ENCODE measurements around the gene SWI5.

Gene SWI5

GRCh38 chr9:128286440-128286839, 10.4 kb downstream of the SWI5 start:
- ChIA-PET POLR2A (ENCODE audit: low non-redundant PET) (interaction anchor here (0.5 to 1.2 kb wide), 2 partner anchors 8 to 11 kb away, joined by 4 read pairs; partner anchors contain the start of genes GOLGA2 and SWI5), CTCF (interaction anchor here (0.6 to 1.4 kb wide), 3 partner anchors 9 to 324 kb away, joined by 3 read pairs; no protein-coding TSS in a partner anchor)
- peak overlapping the region; percentile 12; the same call in 1 of the 2 replicates for H3K27ac ChIP-seq
- DNase-seq (ENCODE audit: low spot score): no peak
- TF ChIP-seq, protein P1, sequence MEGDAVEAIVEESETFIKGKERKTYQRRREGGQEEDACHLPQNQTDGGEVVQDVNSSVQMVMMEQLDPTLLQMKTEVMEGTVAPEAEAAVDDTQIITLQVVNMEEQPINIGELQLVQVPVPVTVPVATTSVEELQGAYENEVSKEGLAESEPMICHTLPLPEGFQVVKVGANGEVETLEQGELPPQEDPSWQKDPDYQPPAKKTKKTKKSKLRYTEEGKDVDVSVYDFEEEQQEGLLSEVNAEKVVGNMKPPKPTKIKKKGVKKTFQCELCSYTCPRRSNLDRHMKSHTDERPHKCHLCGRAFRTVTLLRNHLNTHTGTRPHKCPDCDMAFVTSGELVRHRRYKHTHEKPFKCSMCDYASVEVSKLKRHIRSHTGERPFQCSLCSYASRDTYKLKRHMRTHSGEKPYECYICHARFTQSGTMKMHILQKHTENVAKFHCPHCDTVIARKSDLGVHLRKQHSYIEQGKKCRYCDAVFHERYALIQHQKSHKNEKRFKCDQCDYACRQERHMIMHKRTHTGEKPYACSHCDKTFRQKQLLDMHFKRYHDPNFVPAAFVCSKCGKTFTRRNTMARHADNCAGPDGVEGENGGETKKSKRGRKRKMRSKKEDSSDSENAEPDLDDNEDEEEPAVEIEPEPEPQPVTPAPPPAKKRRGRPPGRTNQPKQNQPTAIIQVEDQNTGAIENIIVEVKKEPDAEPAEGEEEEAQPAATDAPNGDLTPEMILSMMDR (conservative IDR thresholded peaks at IDR 0.05; ENCODE audit: low read depth): no peak

- ChIA-PET POLR2A (ENCODE audit: low non-redundant PET) (interaction anchor here (0.5 to 0.7 kb wide), 2 partner anchors 11 to 12 kb away, joined by 5 to 8 read pairs; no protein-coding TSS in a partner anchor), CTCF (interaction anchor here (0.6 to 1.6 kb wide), 5 partner anchors 12 to 73 kb away, joined by 3 to 11 read pairs (median 3); no protein-coding TSS in a partner anchor)
- no peak for DNase-seq (ENCODE audit: low spot score)
These were observed 12.4 kb downstream of the SWI5 start for GRCh38 chr9:128288273-128289004.

GRCh38 chr9:128292009-128292408, 15.9 kb downstream of the SWI5 start:
- DNase-seq (ENCODE audit: low spot score): no peak
- TF ChIP-seq, protein P1 (conservative IDR thresholded peaks at IDR 0.05; ENCODE audit: low read depth): no peak
- no peak overlapping the region for H3K27ac ChIP-seq
- ChIA-PET CTCF (interaction anchor here (0.6 to 2.0 kb wide), 4 partner anchors 37 to 75 kb away, joined by 3 to 16 read pairs (median 6); no protein-coding TSS in a partner anchor), POLR2A (ENCODE audit: low non-redundant PET) (interaction anchor here (0.6 kb wide), 1 partner anchor 11 kb away, joined by 4 read pairs; no protein-coding TSS in a partner anchor)

More at GRCh38 chr9:128288273-128289004, 12.4 kb downstream of the SWI5 start:
- TF ChIP-seq, protein P1 (conservative IDR thresholded peaks at IDR 0.05; ENCODE audit: low read depth): no peak
- peak overlapping the region; percentile 14 for H3K27ac ChIP-seq

DNA sequence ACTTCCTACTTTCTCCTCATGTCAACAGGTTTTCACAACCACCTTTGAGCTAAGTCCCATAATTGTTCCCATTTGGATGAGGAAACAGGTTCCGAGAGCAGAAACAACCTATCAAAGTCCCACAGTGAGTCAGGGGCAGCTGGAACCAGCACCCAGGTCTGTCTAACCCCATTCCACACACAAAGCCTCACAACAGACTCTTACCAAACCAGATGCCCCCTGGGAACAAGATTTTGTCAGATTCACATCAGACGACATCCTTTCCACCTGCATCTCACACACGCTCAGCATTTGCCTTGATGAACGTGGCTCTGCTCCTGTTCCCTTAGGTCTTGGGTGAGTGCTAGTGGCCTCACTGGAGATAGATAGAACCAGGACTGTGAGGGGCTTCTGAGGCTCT, 17.0 kb downstream of the SWI5 start:
- no peak for DNase-seq (ENCODE audit: low spot score)
- ChIA-PET POLR2A (ENCODE audit: low non-redundant PET) (no interaction called here), CTCF (interaction anchor here (0.6 to 2.0 kb wide), 3 partner anchors 9 to 69 kb away, joined by 6 to 16 read pairs (median 7); no protein-coding TSS in a partner anchor)
- H3K27ac ChIP-seq: peak overlapping the region; percentile 71; the same call in 1 of the 2 replicates
- TF ChIP-seq, protein P1 (conservative IDR thresholded peaks at IDR 0.05; ENCODE audit: low read depth): no peak

DNA sequence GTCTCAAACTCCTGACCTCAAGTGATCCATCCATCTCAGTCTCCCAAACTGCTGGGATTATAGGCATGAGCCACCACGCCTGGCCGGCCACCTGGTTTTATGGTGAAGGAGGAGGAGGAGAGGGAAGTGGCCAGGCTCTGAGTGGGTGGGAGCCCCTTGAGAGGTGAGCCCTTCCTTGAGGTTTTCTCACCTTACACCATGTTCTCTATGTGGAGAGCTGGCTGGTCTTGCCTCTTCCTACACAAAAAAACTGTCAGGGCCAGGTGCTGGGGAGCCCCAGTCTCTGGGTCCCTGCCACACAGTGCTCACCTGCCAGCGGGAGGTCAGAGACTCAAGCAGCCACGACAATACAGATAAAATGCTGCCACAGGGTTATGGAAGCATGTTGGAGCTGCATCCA, 18.1 kb downstream of the SWI5 start:
- no peak for DNase-seq (ENCODE audit: low spot score)
- peak overlapping the region; percentile 71 for H3K27ac ChIP-seq
- TF ChIP-seq, protein P1 (conservative IDR thresholded peaks at IDR 0.05; ENCODE audit: low read depth): no peak
- POLR2A ChIA-PET (ENCODE audit: low non-redundant PET): no interaction called here
- CTCF ChIA-PET: interaction anchor here (0.6 to 4.8 kb wide), 5 partner anchors 48 to 169 kb away, joined by 3 to 48 read pairs (median 3); no protein-coding TSS in a partner anchor

DNA sequence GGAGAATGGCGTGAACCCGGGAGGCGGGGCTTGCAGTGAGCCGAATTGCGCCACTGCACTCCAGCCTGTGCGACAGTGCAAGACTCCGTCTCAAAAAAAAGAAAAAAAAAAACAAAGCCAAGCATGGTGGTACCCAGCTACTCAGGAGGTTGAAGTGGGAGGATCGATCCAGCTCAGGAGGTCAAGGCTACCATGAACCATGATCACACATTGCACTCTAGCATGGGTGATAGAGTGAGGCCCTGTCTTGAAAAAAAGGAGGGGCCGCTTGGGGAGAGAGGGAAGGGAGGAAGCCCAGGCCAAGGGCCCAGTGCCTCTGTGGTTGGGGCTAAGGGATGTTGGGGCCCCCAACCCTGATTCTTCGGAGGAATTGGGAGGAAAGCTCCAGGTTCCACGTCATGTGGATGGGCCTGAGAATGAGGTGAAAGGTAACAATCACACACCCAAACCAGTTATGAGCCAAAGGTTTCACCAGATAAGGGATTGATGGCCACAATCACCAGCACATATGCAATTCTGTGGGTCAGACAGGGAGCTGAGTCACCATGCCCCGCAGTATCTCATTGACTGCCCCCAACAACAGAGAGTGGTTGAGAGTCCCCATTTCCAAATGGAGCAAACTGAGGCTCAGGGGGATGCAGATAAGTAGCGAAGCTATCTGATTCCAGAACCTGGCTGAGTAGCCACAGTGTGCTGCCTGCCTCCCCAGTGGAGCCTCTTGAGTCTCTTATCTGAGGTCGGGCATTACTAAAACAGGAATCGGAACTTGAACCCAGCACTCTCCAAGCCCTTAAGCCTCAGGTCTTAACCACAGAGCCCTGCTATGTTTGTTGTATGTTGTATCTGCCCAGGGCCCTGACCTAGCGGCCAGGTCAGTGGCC, 20.5 kb downstream of the SWI5 start:
- TF ChIP-seq, protein P1 (conservative IDR thresholded peaks at IDR 0.05; ENCODE audit: low read depth): no peak
- ChIA-PET POLR2A (ENCODE audit: low non-redundant PET) (no interaction called here), CTCF (interaction anchor here (0.6 to 4.8 kb wide), 8 partner anchors 8 to 66 kb away, joined by 3 to 48 read pairs (median 4); no protein-coding TSS in a partner anchor)
- H3K27ac ChIP-seq: peak overlapping the region; percentile 71
- no peak for DNase-seq (ENCODE audit: low spot score)
